Measurements from ENCODE around the gene GJA4.

GJA4 gene

DNA sequence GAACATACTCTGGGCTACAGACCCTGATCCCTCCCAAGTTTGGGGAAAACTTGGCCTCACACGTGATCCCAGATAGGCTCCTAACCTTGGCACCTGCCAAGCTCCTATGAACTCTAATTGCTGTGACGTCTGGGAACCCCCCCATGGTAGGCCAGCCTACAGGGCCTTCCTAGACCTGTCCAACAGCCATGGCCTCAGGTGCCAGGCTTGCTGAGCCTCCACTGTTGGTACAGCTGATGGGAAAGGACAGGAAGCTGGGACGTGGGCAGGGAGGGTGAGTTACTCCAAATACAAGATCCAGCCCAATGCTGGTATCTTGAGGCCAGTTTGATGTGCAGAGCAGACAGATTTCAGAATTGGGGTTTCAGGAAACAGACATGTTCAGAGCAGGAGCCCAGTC lies 47.6 kb downstream of the GJA4 start:
- DNase-seq, result no peak

GRCh38 chr1:34842073-34842472 lies 49.3 kb downstream of the GJA4 start:
- DNase-seq, result no peak

GRCh38 chr1:34842952-34843371 lies 50.2 kb downstream of the GJA4 start:
- DNase-seq, result no peak

GRCh38 chr1:34843392-34844251 lies 50.8 kb downstream of the GJA4 start:
- DNase-seq, result no peak

GRCh38 chr1:34844252-34844634 lies 51.4 kb downstream of the GJA4 start:
- DNase-seq, result no peak
